Fibroblast of skin of back (primary cell): ENCODE results near the gene ST8SIA6.
"Not testable (repeated sequence)": the region's sequence is repeated elsewhere in the genome, so short reads cannot be mapped to it uniquely, and the experiment has no call there.

Source experiments
- DNase-seq: peaks from one replicate; pipeline ENCODE4 v3.0.0-alpha.2; 2013

The ST8SIA6 gene

DNA sequence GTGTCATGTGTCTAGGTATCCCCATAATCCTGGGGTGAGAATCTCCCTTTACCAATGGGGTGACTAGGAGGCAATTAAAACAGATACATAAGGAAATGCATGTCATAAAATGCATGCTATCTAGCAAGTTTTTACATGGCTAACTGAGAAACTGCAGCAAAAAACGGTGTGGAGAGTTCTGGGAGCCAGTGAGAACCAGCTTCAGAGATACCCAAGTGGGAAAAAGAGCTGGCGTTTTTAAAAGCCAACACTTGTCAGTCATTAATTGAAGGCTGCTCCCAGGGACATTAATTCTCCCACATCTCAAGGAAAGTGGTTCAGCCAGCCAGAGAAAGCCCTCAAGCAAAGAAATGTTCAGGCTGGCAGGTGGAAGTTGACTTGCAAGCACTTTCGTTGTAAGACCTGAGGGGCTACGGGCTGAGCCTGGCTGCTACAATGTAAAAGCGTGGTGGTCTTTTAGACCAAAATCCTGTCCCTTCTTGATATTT is 28.1 kb downstream of the ST8SIA6 start:
- DNase-seq: no peak

DNA sequence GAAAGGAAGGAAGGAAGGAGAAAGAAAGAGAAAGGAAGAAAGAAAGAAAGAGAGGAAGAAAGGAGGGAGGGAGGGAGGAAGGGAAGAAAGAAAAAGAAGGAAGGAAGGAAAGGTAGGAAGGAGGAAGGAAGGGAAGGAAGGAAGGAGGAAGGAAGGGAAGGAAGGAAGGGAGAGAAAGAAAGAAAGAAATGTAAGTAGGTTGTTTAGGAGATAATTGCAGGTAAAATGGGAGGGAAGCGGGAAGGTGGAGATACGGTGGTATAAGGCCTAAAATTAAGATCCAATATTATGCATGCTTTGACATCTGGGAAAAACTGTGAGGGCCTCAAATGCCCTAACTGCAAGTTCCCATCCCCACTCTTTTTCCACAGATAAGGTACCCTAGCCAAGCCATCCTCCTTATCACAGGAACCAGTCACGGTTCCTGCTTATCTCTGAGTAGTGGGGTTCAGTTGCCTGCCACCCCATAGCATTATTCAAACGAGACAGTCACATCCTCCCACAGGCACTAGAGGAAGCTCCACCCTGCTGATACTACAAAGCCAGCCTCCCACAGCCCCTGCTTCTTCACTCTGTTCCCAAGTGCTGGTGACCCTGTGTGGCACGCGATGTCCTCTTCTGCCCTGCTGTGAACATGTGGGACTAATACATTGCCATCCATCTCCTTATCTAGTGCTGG is 28.7 kb downstream of the ST8SIA6 start:
- DNase-seq: no peak

DNA sequence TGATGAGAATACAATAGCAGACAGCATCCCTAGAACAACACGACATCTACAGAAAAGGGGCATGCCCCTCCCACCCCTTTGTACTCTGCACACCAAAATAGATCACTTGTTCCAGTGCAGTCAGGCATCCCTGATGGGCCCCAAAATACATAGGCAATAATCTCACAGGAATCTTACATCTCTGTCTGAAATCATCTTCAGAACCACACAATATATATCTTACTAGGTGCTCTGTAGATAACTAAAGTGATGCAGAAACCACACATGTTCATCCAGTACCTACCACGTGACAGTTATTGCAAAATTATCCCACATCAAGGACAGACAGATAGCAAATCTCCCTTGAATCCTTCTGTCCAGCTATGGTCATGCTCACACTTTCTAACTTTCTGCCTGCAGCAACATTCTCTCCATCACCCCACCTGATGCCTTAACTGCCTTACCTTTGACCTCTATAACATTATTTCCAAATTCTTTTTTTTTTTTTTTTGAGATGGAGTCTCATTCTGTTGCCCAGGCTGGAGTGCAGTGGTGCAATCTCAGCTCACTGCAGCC is 30.7 kb downstream of the ST8SIA6 start:
- DNase-seq: no peak

DNA sequence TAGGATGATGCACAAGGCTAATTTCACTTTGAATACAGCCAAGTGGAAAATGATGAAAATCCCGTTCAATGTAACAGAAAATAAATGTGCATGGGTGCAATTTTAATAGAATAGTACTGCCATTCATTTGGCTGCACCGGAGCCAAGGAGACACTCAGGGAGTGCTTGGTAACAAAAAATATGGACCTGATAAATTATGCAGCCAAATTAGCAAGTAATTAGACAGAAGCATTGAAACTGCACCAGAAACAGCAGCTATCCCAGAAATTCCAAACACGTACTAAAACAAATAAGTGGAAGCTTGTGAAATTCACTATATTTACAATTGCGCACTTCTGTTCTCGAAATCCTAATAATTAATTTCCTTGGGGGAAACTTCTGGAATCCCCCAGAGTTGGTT is 31.5 kb downstream of the ST8SIA6 start:
- no peak for DNase-seq

DNA sequence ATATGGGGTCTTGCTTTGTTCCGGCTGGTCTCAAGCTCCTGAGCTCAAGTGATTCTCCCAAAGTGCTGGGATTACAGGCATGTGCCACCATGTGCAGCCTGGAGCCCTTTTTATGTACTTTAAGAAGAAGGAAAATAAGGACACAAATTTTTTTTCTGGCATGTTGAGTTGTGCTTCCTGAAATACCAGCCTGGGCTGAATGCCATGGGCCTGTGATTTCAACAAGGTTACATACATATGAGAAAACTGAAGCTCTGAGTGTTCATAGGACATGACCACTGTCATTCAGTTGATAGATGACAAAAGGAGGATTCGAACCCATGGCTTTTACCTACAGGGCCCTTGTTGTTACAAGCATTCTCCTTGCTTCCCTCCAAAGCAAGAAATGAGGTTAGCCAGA is 36.1 kb downstream of the ST8SIA6 start:
- DNase-seq: no peak

DNA sequence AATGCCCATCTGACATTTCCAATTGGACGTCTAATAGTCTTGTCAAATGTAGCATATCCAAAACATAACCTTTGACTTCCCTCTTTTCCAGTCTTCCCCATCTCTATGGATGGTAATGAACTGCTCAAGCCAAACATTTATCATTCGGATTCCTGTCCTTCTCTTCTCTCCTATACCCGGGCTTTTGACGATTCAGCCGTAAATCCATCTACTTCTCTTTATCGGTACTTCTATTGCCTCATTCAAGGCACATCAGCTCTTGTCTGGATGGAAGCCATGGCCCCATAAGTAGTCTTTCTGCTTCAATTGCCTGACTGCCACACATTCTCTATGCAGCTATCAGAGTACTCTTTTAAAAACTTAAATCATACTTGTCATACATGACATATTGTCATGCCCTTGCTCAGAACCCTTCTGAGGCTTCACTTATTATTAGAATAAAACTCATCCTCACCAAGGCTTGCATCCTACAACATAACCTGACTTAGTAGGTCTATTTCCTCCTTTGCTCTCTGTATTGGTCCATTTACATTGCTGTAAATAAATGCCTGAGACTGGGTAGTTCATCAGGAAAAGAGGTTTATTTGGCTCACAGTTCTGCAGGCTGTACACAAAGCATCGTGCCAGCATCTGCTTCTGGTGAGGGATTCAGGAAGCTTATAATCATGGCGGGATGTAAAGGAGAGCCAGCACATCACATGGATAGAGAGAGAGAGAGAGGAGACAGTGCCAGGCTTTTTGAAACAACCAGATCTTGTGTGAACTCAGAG is 37.8 kb downstream of the ST8SIA6 start:
- no peak for DNase-seq

DNA sequence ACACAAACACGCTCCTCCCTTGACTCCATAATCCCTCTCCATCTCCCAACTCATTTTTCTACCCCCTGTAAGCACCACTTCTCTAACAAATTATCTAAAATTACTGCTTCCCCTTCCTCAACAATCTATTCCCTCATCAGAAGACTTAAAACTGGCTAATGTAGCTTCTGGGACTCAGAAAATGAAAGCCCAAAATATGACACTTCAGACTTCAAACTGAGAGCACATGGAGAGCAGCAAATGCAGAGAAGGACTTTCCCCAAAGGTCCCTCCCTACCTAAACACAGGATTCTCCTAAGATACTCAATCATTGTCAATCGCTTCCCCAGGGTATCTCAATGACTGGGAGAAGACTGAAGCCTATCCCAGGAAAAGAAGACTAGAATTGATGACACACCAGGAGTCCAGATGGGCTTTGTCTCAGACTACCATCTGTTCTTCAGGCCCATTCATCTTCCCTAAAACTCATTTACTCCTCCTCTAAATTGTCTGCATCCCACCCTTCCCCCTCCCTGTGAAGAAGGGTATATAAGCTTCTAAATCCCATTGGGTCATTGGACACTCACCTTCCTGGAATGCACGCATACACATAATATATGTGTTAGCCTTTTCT is 39.2 kb downstream of the ST8SIA6 start:
- no peak for DNase-seq

DNA sequence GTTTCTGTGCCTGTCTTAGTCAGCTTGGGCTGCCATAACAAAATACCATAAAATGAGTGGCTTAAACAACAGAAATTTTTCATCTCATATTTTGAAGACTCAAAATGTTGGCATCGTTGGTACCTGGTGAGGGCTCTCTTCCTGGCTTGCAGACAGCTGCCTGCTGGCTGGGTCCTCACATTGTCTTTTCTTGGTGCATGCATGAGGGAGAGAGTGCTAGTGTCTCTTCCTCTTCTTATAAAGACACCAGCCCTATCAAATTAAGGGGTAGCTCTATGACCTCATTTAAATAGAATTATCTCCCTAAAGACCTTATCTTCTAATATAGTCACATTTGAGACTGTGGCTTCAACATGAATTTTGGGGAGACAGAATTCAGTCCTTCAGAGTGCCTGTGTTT is 39.9 kb downstream of the ST8SIA6 start:
- DNase-seq: no peak

DNA sequence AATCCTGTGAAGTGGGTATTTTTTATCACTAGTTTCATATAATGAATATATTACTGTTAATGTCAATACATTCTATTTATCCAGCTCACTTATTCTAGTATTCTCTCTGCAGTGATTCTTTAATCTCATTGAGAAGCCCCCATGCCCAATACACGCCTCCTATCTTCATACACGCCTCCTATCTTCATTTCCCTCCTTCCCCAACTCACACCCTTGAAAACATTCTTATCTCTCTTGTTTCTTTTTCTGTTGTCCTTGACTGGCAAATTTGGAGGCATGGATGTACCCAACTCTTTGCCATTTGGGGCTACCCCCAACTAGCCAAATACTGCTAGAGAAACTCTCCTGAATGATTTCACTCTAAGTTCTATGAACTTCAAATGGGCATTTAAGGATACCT is 40.5 kb downstream of the ST8SIA6 start:
- DNase-seq: no peak

DNA sequence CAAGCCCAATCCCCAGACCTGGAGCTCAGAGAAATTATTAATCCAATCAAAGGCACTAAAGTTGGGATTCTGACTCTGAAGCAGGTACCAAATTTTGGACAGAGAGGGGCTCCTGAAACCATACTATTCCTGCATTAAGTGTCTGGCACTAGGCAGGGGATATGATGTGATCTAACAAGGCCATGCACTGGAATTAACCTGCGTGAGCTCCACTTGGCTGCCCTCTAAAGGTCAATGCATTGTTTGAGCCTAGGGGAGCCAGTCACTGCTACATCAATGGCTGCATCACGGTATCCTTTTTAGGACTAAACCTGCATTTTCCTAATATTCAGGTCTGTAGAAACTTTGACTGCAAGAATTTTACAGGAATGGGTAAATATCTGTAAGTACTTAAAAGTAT is 42.1 kb downstream of the ST8SIA6 start:
- DNase-seq: no peak

DNA sequence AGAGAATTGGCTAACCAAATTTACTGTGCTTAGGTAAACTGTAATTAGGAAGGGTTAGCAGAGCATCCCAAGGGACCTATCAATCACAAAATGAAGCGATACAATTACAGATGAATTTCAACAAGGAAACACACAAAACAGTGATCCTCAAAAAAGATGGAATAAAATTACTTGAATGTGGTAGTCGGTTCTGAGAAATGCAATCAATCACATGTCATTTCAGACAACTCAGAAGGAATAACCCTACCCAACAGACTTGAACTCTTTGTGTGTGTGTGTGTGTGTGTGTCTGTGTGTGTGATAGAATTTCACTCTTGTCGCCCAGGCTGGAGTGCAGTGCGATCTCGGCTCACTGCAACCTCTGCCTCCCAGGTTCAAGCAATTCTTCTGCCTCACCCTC is 43.5 kb downstream of the ST8SIA6 start:
- DNase-seq: no peak

DNA sequence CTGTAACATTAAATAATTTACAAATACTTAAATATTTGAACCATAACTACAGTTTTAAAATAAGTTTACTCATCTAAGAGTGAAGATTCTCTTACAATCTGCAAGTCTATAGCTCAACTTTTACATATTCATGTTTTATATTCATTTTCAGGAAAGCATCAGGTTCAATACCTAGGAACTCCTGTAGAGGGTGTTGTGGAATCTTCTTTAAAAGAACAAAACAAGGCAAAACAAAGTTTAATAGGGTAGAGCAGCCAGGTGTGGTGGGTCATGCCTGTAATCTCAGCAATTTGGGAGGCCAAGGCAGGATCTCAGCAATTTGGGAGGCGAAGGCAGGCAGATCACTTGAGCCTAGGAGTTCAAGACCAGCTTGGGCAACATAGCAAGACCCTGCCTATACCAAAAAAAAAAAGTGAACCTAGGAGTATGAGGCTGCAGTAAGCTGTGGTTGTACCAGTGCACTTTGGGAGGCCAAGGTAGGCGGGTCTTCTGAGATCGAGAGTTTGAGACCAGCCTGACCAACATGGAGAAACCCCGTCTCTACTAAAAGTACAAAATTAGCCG is 45.1 kb downstream of the ST8SIA6 start:
- DNase-seq: peak; percentile 16

DNA sequence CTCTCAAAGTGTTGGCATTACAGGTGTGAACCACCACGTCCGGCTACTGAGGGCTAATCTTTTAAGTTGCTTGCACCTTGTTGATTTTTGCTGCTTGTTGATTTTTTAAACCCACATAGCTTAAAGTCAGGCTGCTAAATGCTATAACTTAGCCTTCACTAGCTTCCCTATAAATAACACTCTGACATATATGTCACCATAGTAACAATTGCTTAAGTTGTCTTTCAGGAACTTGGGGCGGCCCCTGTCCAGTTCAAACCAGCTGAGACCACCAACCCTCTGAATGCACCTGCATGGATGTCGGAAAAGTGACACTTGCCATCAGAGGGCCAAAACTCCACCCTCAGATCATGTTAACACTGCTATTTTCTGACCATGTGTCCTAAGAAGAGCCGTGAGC is 47.3 kb downstream of the ST8SIA6 start:
- DNase-seq: no peak

DNA sequence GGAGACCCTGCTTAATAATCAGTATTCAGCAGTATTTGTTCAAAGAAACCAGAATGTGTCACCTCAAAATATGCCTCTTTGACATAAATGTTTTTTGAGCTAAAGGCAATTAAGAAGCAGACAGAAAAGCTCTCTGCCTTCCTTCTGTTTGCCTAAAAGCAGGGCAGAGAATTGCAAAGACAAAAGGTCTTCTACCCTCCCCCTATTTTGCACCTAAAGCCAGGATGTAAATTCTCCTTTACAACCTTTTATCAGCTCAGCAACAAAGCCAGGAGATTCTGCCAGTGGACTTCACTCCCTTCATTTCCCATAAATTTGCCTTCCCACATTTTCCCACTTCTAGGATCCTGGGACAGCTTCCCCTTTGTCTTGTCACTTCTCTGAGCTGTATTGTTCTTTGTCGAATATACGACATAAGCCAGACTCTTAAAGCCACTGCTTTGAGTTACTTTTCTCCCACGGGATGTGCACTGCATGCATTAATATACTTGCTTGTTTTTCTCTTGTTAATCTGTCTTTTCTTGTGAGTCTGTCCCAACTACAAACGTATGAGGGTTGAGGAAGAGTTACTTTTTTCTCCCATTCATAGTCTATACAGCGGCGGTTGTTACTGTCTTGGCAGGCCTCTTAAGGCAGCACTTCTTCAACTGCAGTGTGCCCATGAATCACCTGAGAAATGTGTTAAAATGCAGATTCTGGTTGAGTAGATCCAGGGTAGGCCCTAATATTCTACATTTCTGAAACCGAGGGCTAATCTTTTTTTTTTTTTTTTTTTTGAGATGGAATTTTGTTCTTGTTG is 48.2 kb downstream of the ST8SIA6 start:
- no peak for DNase-seq

DNA sequence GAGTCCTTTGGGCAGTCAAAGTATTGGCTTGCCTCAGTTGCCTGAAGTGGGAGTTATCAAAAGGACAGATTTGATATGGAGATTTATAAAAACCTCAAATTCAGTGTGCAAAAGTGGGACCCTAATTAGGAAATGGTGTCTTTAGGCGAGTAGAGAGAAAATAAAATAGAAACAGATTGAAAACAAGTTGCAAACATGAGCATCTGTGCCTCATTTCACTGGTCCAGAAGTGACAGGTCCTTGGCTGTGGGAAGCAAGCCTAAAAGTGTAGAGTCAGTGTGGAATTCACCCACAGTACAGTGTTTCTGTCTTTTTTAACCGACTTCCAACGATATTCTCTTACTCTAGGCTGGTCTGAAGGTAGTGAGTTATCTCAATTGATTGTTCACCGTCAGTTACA is 51.2 kb downstream of the ST8SIA6 start:
- no peak for DNase-seq

DNA sequence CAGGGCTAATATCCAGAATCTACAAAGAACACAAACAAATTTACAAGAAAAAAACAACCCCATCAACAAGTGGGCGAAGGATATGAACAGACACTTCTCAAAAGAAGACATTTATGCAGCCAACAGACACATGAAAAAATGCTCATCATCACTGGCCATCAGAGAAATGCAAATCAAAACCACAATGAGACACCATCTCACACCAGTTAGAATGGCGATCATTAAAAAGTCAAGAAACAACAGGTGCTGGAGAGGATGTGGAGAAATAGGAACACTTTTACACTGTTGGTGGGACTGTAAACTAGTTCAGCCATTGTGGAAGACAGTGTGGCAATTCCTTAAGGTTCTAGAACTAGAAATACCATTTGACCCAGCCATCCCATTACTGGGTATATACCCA is 52.4 kb downstream of the ST8SIA6 start:
- not testable (repeated sequence) for DNase-seq

DNA sequence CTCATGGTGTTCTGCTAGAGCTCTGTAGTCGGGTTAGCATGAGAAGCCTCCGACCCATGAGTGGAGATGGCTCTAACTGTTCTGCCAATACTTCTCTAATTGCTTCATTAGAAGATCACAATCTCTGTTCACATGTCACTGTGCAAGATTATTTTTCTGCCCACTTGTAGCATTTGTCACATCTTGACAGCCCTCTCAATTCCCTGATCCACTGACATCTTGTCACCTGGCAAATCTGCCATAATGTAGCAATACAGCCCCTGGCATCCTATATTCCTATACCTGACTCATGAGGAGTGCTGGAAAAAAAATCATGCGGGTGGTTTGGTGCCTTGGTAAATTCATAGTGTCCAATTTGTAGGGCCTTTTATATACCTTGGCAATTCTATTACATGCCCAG is 58.4 kb downstream of the ST8SIA6 start:
- DNase-seq: no peak

DNA sequence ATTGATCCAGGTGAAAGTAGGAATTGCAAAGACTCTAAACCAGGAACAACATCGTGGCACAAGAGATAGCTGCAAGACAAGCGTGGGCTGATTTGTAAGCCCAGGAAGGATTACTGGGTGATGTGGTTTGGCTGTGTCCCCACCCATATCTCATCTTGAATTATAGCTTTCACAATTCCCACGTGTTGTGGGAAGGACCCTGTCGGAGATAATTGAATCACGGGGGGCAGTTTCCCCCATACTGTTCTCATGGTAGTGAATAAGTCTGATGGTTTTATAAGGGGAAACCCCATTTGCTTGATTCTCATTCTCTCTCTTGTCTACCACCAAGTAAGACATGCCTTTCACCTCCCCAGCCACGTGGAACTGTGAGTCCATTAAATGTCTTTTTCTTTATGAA is 59.5 kb downstream of the ST8SIA6 start:
- no peak for DNase-seq

DNA sequence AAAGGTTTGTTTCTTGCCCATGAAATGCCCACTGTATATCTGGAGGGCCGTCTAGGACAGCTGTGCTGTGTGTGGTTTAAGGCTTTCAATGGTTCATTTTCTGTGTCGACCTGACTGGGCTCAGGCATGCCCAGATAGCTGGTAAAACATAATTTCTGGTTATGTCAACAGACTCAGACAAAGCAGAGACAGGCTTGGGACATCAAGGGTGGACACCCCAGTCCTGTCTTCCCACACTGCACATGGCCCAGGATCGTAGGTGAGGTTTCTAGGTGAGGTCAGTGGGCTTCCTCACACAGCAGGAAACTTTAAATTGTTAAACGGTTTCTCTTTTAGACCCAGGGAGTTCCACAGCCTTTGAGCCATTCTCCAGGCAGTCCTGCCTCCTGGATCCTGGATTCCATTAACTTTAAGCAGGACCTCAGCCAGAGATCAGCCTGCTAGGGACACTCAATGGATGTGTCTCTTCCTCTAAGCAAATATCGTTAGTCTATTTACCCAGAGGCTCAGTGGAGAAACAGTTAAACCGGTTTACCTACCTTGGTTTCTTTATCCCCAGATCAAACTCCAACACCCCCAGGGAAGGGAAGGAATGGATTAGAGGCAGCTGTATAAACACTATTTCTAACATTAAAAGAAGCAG is 66.4 kb downstream of the ST8SIA6 start:
- no peak for DNase-seq

DNA sequence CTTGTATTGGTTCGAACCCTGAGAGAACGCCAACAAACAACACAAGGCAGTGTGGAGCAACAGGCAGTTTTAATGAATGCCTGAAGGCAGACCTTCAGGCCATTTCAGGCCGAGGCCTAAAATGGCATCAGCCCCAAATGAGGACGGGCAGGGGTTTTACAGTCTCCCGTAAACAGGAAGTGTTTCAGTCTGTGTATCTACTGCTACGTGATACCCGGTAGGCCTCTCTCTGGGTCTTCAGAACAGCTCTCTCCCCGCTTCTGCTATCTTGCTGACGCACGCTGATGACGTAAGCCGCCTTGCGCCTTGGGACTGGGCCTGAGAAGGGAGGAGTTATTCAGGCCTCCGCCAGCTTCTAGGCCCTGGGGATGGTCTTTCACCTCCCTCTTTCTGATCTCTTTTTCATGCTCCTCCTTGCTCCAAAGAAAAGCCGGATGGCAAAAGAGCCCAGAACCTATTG is 67.7 kb downstream of the ST8SIA6 start:
- DNase-seq: peak; percentile 43

DNA sequence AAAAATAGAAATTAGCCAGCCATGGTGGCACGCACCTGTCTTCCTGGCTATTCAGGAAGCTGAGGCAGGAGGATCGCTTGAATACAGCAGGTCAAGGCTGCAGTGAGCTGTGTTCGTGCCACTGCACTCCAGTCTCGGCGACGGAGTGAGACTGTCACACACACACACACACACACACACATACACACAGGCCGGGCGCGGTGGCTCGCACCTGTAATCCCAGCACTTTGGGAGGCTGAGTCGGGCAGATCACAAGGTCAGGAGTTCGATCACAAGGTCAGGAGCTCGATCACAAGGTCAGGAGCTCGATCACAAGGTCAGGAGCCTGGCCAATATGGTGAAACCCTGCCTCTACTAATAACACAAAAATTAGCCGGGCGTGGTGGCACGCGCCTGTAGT is 68.4 kb downstream of the ST8SIA6 start:
- DNase-seq: no peak

DNA sequence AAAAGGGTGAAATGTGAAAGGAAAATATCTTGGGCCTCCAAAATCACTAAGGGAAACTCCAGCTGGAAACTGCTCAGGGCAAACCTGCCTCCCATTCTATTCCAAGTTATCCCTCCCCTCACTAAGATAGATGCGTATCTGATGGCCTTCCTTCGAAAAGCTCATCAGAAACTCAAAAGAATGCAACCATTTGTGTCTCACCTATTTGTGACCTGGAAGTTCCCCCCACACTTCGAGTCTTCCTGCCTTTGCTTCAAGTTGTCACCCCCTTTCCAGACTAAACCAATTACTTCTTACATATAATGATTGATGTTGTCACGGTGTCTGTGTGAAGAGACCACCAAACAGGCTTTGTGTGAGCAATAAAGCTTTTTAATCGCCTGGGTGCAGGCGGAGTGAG is 69.3 kb downstream of the ST8SIA6 start:
- DNase-seq: no peak
